Measurements from ENCODE around the gene TAAR5.
A peak's percentile ranks its signal among the peaks of the same experiment; 100 is the strongest.
"Not testable (repeated sequence)": the region's sequence is repeated elsewhere in the genome, so short reads cannot be mapped to it uniquely, and the experiment has no call there.

Gene TAAR5

GRCh38 chr6:132589454-132589853 is at the start of gene TAAR5:
TAAR5 (minus strand) TSS chr6:132589741; CDS start chr6:132589686, 55 bp downstream.
- Histone ChIP-seq H3K4me1 (no peaks in the 10 kb centered on the region), H3K9me3 (no peaks in the 10 kb centered on the region), H3K27me3 (ENCODE audit: low read depth) (peaks cover 11% of the 10 kb centered on the region), H3K4me3 (no peak within 1 kb of the TSS), H3K36me3 (replicated peaks) (no peaks in the 10 kb centered on the region)
- no peak for DNase-seq (ENCODE audit: low spot score in 2 of 2)
- in situ Hi-C loops (cut with MboI; ENCODE audit: low sequenced_read_pairs): no loop called here

- H3K27me3 ChIP-seq (ENCODE audit: low read depth); DNase-seq (ENCODE audit: low spot score in 2 of 2); in situ Hi-C loops (cut with MboI; ENCODE audit: low sequenced_read_pairs); H3K4me1 ChIP-seq; H3K4me3 ChIP-seq; H3K36me3 ChIP-seq (replicated peaks); H3K9me3 ChIP-seq: not testable (repeated sequence)
Observed at GRCh38 chr6:132637135-132637534, 47.6 kb upstream of the TAAR5 start.

GRCh38 chr6:132635906-132636305 is 46.4 kb upstream of the TAAR5 start:
- H3K4me1 ChIP-seq; in situ Hi-C loops (cut with MboI; ENCODE audit: low sequenced_read_pairs); H3K9me3 ChIP-seq; H3K36me3 ChIP-seq (replicated peaks); H3K4me3 ChIP-seq; DNase-seq (ENCODE audit: low spot score in 2 of 2): not testable (repeated sequence)
- peaks cover 12% of the 10 kb centered on the region; the same call in 1 of the 2 replicates for H3K27me3 ChIP-seq (ENCODE audit: low read depth)

- H3K4me3 ChIP-seq; H3K36me3 ChIP-seq (replicated peaks); H3K4me1 ChIP-seq; in situ Hi-C loops (cut with MboI; ENCODE audit: low sequenced_read_pairs); H3K9me3 ChIP-seq; DNase-seq (ENCODE audit: low spot score in 2 of 2): not testable (repeated sequence)
- H3K27me3 ChIP-seq (ENCODE audit: low read depth): peaks cover 12% of the 10 kb centered on the region; the same call in 1 of the 2 replicates
Observed at GRCh38 chr6:132635288-132635687, 45.7 kb upstream of the TAAR5 start.

- H3K4me1 ChIP-seq: no peaks in the 10 kb centered on the region
- no peak for DNase-seq (ENCODE audit: low spot score in 2 of 2)
- no peaks in the 10 kb centered on the region for H3K9me3 ChIP-seq
- no peaks in the 10 kb centered on the region for H3K36me3 ChIP-seq (replicated peaks)
- H3K27me3 ChIP-seq (ENCODE audit: low read depth): peaks cover 12% of the 10 kb centered on the region; the same call in 1 of the 2 replicates
- in situ Hi-C loops (cut with MboI; ENCODE audit: low sequenced_read_pairs): no loop called here
- no peak overlapping the region for H3K4me3 ChIP-seq
Observed at GRCh38 chr6:132634796-132635195, 45.3 kb upstream of the TAAR5 start.

GRCh38 chr6:132633362-132633761 is 43.8 kb upstream of the TAAR5 start:
- in situ Hi-C loops (cut with MboI; ENCODE audit: low sequenced_read_pairs): no loop called here
- Histone ChIP-seq H3K9me3 (no peaks in the 10 kb centered on the region), H3K36me3 (replicated peaks) (no peaks in the 10 kb centered on the region), H3K4me3 (no peak overlapping the region), H3K27me3 (ENCODE audit: low read depth) (peaks cover 12% of the 10 kb centered on the region; the same call in 1 of the 2 replicates), H3K4me1 (no peaks in the 10 kb centered on the region)
- no peak for DNase-seq (ENCODE audit: low spot score in 2 of 2)

GRCh38 chr6:132624175-132624574 is 34.6 kb upstream of the TAAR5 start, which contains the start of gene TAAR2:
TAAR2 (minus strand) TSS chr6:132624275; CDS start chr6:132624275, 0 bp downstream.
- Histone ChIP-seq H3K36me3 (replicated peaks) (no peaks in the 10 kb centered on the region), H3K9me3 (no peaks in the 10 kb centered on the region), H3K4me3 (no peak within 1 kb of the TSS), H3K4me1 (peaks cover 6% of the 10 kb centered on the region), H3K27me3 (ENCODE audit: low read depth) (peaks cover 6% of the 10 kb centered on the region; the same call in 1 of the 2 replicates)
- in situ Hi-C loops (cut with MboI; ENCODE audit: low sequenced_read_pairs): no loop called here
- no peak for DNase-seq (ENCODE audit: low spot score in 2 of 2)

- in situ Hi-C loops (cut with MboI; ENCODE audit: low sequenced_read_pairs): no loop called here
- no peak overlapping the region for H3K4me3 ChIP-seq
- peak in 1 of 2 experiments; percentile 75 for DNase-seq (ENCODE audit: low spot score in 2 of 2)
- peaks cover 6% of the 10 kb centered on the region for H3K4me1 ChIP-seq
- no peaks in the 10 kb centered on the region for H3K9me3 ChIP-seq
- no peaks in the 10 kb centered on the region for H3K36me3 ChIP-seq (replicated peaks)
- H3K27me3 ChIP-seq (ENCODE audit: low read depth): peaks cover 6% of the 10 kb centered on the region; the same call in 1 of the 2 replicates
Observed at GRCh38 chr6:132623106-132623845, 33.7 kb upstream of the TAAR5 start.

GRCh38 chr6:132616677-132617076 is 27.1 kb upstream of the TAAR5 start:
- peaks cover 4% of the 10 kb centered on the region; the same call in 1 of the 2 replicates for H3K4me1 ChIP-seq
- in situ Hi-C loops (cut with MboI; ENCODE audit: low sequenced_read_pairs): no loop called here
- no peaks in the 10 kb centered on the region for H3K9me3 ChIP-seq
- H3K36me3 ChIP-seq (replicated peaks): no peaks in the 10 kb centered on the region
- H3K27me3 ChIP-seq (ENCODE audit: low read depth): peaks cover 6% of the 10 kb centered on the region; the same call in 1 of the 2 replicates
- H3K4me3 ChIP-seq: no peak overlapping the region
- peak in 1 of 2 experiments; percentile 34 for DNase-seq (ENCODE audit: low spot score in 2 of 2)

- DNase-seq (ENCODE audit: low spot score in 2 of 2): no peak
- H3K27me3 ChIP-seq (ENCODE audit: low read depth): peaks cover 3% of the 10 kb centered on the region; the same call in 1 of the 2 replicates
- H3K36me3 ChIP-seq (replicated peaks): no peaks in the 10 kb centered on the region
- H3K9me3 ChIP-seq: no peaks in the 10 kb centered on the region
- H3K4me3 ChIP-seq: no peak overlapping the region
- H3K4me1 ChIP-seq: peaks cover 4% of the 10 kb centered on the region; the same call in 1 of the 2 replicates
- in situ Hi-C loops (cut with MboI; ENCODE audit: low sequenced_read_pairs): no loop called here
Observed at GRCh38 chr6:132614554-132614953, 25.0 kb upstream of the TAAR5 start.

GRCh38 chr6:132612449-132613108 is 23.0 kb upstream of the TAAR5 start:
- in situ Hi-C loops (cut with MboI; ENCODE audit: low sequenced_read_pairs): no loop called here
- DNase-seq (ENCODE audit: low spot score in 2 of 2): no peak
- Histone ChIP-seq H3K4me1 (peaks cover 4% of the 10 kb centered on the region; the same call in 1 of the 2 replicates), H3K36me3 (replicated peaks) (no peaks in the 10 kb centered on the region), H3K27me3 (ENCODE audit: low read depth) (peaks cover 3% of the 10 kb centered on the region; the same call in 1 of the 2 replicates), H3K9me3 (no peaks in the 10 kb centered on the region), H3K4me3 (no peak overlapping the region)

- Histone ChIP-seq H3K4me3 (no peak overlapping the region), H3K9me3 (no peaks in the 10 kb centered on the region), H3K27me3 (ENCODE audit: low read depth) (peaks cover 4% of the 10 kb centered on the region; the same call in 1 of the 2 replicates), H3K36me3 (replicated peaks) (no peaks in the 10 kb centered on the region), H3K4me1 (peaks cover 4% of the 10 kb centered on the region; the same call in 1 of the 2 replicates)
- no peak for DNase-seq (ENCODE audit: low spot score in 2 of 2)
- in situ Hi-C loops (cut with MboI; ENCODE audit: low sequenced_read_pairs): no loop called here
Observed at GRCh38 chr6:132611616-132612015, 22.1 kb upstream of the TAAR5 start.

GRCh38 chr6:132607544-132608233 is 18.1 kb upstream of the TAAR5 start:
- no peak overlapping the region for H3K4me3 ChIP-seq
- H3K36me3 ChIP-seq (replicated peaks): no peaks in the 10 kb centered on the region
- no peaks in the 10 kb centered on the region for H3K9me3 ChIP-seq
- H3K4me1 ChIP-seq: no peaks in the 10 kb centered on the region
- H3K27me3 ChIP-seq (ENCODE audit: low read depth): peaks cover 4% of the 10 kb centered on the region; the same call in 1 of the 2 replicates
- no peak for DNase-seq (ENCODE audit: low spot score in 2 of 2)
- in situ Hi-C loops (cut with MboI; ENCODE audit: low sequenced_read_pairs): no loop called here

Data from HAP-1 (cell line).